K562 (cell line): ENCODE results near the gene SH3BGRL3. TPM values are rescaled to one million over a fixed set of nuclear protein-coding genes. Genes with fewer than 3 reads are reported as not detected.

Experiments used
- ATAC-seq: fragments of 200-7000 bp; cut with Tn5 transposase; 3 replicates; pipeline ENCODE4 v1.9.1; 2020; ENCODE audit warnings: moderate library complexity
- BruUV-seq: library from RNA; stranded (reverse); fragments of 400-500 nt; replicated peaks from 2 replicates; lab custom pipeline; 2021; lab: Mats Ljungman, UMichigan
- CTCF ChIA-PET: fragments of 300-600 bp; formaldehyde crosslinking; extraction: SDS; loops from one replicate; lab custom pipeline; 2021; ENCODE audit warnings: low intra/inter-chr PET ratio; lab: Yijun Ruan, JAX
- POLR2A ChIA-PET: fragments of 300-600, 350-650 bp; sonication (Branson Sonifier 250); formaldehyde crosslinking; extraction: SDS; loops from one replicate; lab custom pipeline; 2021; ENCODE audit warnings: antibody characterized with exemption, inconsistent platforms; lab: Yijun Ruan, JAX
- DNase-seq, 4 experiments: peaks; one replicate each; pipeline versions ENCODE4 v3.0.0 to v3.0.0-alpha.2; 2011 to 2018; ENCODE audit warnings: low spot score in 3 of 4, mixed read lengths in 3 of 4; ENCODE audit errors: extremely low read depth in 1 of 4
- FAIRE-seq: peaks from 2 replicates; lab custom pipeline; 2011; peaks lifted over from hg19 to GRCh38; lab: Jason Lieb, UNC
- H2AFZ ChIP-seq: 2 replicates; pipeline ENCODE4 v1.6.0; 2011; ENCODE audit warnings: low read depth, low read length, control low read depth, inconsistent platforms
- H3K27ac ChIP-seq: fragments of 200-600 bp; 3 replicates; pipeline ENCODE4 v1.8.0; 2011; ENCODE audit warnings: low read depth, mild to moderate bottlenecking, control low read depth, inconsistent platforms, low read length, moderate library complexity, mixed read lengths; ENCODE audit errors: extremely low read depth
- H3K27me3 ChIP-seq, 2 experiments: fragments of 300-600 bp in 1 of 2; 2 replicates in 1 of 2; 3 replicates in 1 of 2; pipeline versions ENCODE4 v1.6.0 to v1.8.0; 2011; ENCODE audit warnings: inconsistent platforms in 2 of 2, low read length in 2 of 2, mild to moderate bottlenecking in 1 of 2, mixed read lengths in 1 of 2, moderate library complexity in 1 of 2; ENCODE audit not compliant: control insufficient read depth in 2 of 2, insufficient read depth in 2 of 2
- H3K36me3 ChIP-seq: fragments of 300-600 bp; 3 replicates; pipeline ENCODE4 v1.8.0; 2011; ENCODE audit warnings: mild to moderate bottlenecking, low read length, inconsistent platforms; ENCODE audit not compliant: control insufficient read depth, insufficient read depth
- H3K4me1 ChIP-seq, 2 experiments: fragments of 200-600 bp in 1 of 2; replicated peaks in 1 of 2; 2 replicates in 1 of 2; 3 replicates in 1 of 2; pipeline versions ENCODE4 v1.5.1 to v1.8.0; 2011; ENCODE audit warnings: inconsistent platforms in 2 of 2, low read length in 2 of 2, mild to moderate bottlenecking in 1 of 2, mixed read lengths in 1 of 2, moderate library complexity in 1 of 2; ENCODE audit not compliant: control insufficient read depth in 2 of 2, insufficient read depth in 2 of 2
- H3K4me2 ChIP-seq: 2 replicates; pipeline ENCODE4 v1.6.1; 2011; ENCODE audit warnings: low read length, control low read depth, inconsistent platforms, mixed read lengths; ENCODE audit not compliant: insufficient read depth
- H3K4me3 ChIP-seq: fragments of 200-600 bp; sonication (generic), shearing (Covaris generic); 2 replicates; pipeline ENCODE4 v1.5.1; 2016; ENCODE audit warnings: control low read depth, inconsistent platforms
- H3K79me2 ChIP-seq: fragments of 200-600 bp; 3 replicates; pipeline ENCODE4 v1.8.0; 2011; ENCODE audit warnings: low read length, inconsistent platforms; ENCODE audit not compliant: control insufficient read depth, insufficient read depth
- H3K9ac ChIP-seq, 2 experiments: 2 replicates each; pipeline versions ENCODE4 v1.6.0 to v1.6.1; 2011; ENCODE audit warnings: low read depth in 2 of 2, low read length in 2 of 2, control low read depth in 1 of 2, inconsistent platforms in 1 of 2, mild to moderate bottlenecking in 1 of 2, mixed read lengths in 1 of 2; ENCODE audit not compliant: insufficient read depth in 1 of 2
- H3K9me1 ChIP-seq: one replicate; pipeline ENCODE4 v1.6.0; 2011; ENCODE audit warnings: inconsistent platforms, mild to moderate bottlenecking, low read length, moderate library complexity; ENCODE audit not compliant: control insufficient read depth, insufficient read depth
- H3K9me3 ChIP-seq: replicated peaks from 2 replicates; pipeline ENCODE4 v1.5.1; 2011; ENCODE audit warnings: low read depth, low read length, inconsistent platforms; ENCODE audit not compliant: control insufficient read depth, insufficient read depth
- H4K20me1 ChIP-seq: replicated peaks from 2 replicates; pipeline ENCODE4 v1.6.1; 2011; ENCODE audit warnings: low read length, inconsistent platforms, mixed read lengths; ENCODE audit not compliant: control insufficient read depth, insufficient read depth
- BRCA1 ChIP-seq, 2 experiments: fragments of 450-650 bp in 1 of 2; sonication (generic) in 1 of 2; formaldehyde crosslinking in 1 of 2; IDR thresholded peaks; 2 replicates each; pipeline versions ENCODE4 v1.5.0 to v1.6.1; 2017 to 2020; ENCODE audit warnings: mild to moderate bottlenecking in 1 of 2, missing genetic modification reagents in 1 of 2
- DIDO1 ChIP-seq: fragments of 450-650 bp; IDR thresholded peaks from 2 replicates; pipeline ENCODE4 v1.6.1; 2016; ENCODE audit warnings: low read depth, missing biosample characterization, missing genetic modification characterization
- HNRNPL ChIP-seq: fragments of 200-400 bp; formaldehyde crosslinking; IDR thresholded peaks from 2 replicates; pipeline ENCODE4 v1.6.1; 2017; ENCODE audit warnings: low read depth, mild to moderate bottlenecking, low read length
- KDM4B ChIP-seq, 2 experiments: fragments of 450-650 bp in 1 of 2; sonication (generic) in 1 of 2; IDR thresholded peaks; 2 replicates each; pipeline ENCODE4 v1.6.1; 2016 to 2017; ENCODE audit warnings: borderline replicate concordance in 2 of 2, antibody characterized with exemption in 1 of 2, low read depth in 1 of 2, mild to moderate bottlenecking in 1 of 2
- LEF1 ChIP-seq: fragments of 450-650 bp; IDR thresholded peaks from 2 replicates; pipeline ENCODE4 v1.6.1; 2016; ENCODE audit warnings: mild to moderate bottlenecking
- MEF2A ChIP-seq: IDR thresholded peaks from 2 replicates; pipeline ENCODE4 v1.6.1; 2011; ENCODE audit warnings: low read depth, mild to moderate bottlenecking, low read length, moderate library complexity; ENCODE audit not compliant: control insufficient read depth
- NR1H2 ChIP-seq: sonication (generic); formaldehyde crosslinking; IDR thresholded peaks from 2 replicates; pipeline ENCODE4 v1.4.0; 2020; ENCODE audit warnings: mild to moderate bottlenecking, missing genetic modification reagents
- NR2F6 ChIP-seq: fragments of 450-650 bp; formaldehyde crosslinking; IDR thresholded peaks from 2 replicates; pipeline ENCODE4 v1.4.0; 2020; ENCODE audit warnings: mild to moderate bottlenecking
- OTX1 ChIP-seq: fragments of 450-650 bp; formaldehyde crosslinking; IDR thresholded peaks from 2 replicates; pipeline ENCODE4 v1.4.0; 2022; ENCODE audit warnings: mild to moderate bottlenecking
- RBM17 ChIP-seq: fragments of 200-400 bp; formaldehyde crosslinking; IDR thresholded peaks from 2 replicates; pipeline ENCODE4 v1.6.1; 2017; ENCODE audit warnings: low read depth, mild to moderate bottlenecking, low read length, borderline replicate concordance
- SIRT6 ChIP-seq: IDR thresholded peaks from one replicate; pipeline ENCODE4 v1.6.1; 2012; ENCODE audit warnings: low read depth, mild to moderate bottlenecking, control low read depth, inconsistent platforms, low read length, moderate library complexity
- SUPT5H ChIP-seq: fragments of 450-650 bp; IDR thresholded peaks from 2 replicates; pipeline ENCODE4 v1.6.1; 2016
- TEAD2 ChIP-seq: fragments of 450-650 bp; IDR thresholded peaks from 2 replicates; pipeline ENCODE4 v1.6.1; 2016; ENCODE audit warnings: missing genetic modification characterization, control low read depth, missing compliant biosample characterization
- ZBED1 ChIP-seq: IDR thresholded peaks from 2 replicates; pipeline ENCODE4 v1.6.1; 2014
- ZBTB7A ChIP-seq: IDR thresholded peaks from 2 replicates; pipeline ENCODE4 v1.6.1; 2011; ENCODE audit warnings: low read depth, mild to moderate bottlenecking, low read length, moderate library complexity, borderline replicate concordance; ENCODE audit not compliant: control insufficient read depth
- ZFP1 ChIP-seq: fragments of 450-650 bp; formaldehyde crosslinking; IDR thresholded peaks from 2 replicates; pipeline ENCODE4 v1.4.0; 2020; ENCODE audit warnings: mild to moderate bottlenecking, mixed read lengths
- ZNF445 ChIP-seq: fragments of 250-450 bp; sonication (Bioruptor Pico); IDR thresholded peaks from 2 replicates; pipeline ENCODE4 v1.4.0; 2020; ENCODE audit warnings: low read depth, mild to moderate bottlenecking, moderate library complexity
- ZNF699 ChIP-seq: fragments of 250-450 bp; sonication (Bioruptor Pico); IDR thresholded peaks from 2 replicates; pipeline ENCODE4 v1.8.0; 2021; ENCODE audit warnings: mild to moderate bottlenecking, moderate library complexity; ENCODE audit not compliant: insufficient replicate concordance
- WGBS: fragments of 100-300 bp; shearing (Covaris generic); methylation state at CpG from one replicate; pipeline ENCODE4 v1.1.6; 2016; ENCODE audit warnings: low coverage, mixed read lengths; ENCODE audit not compliant: insufficient coverage; ENCODE audit errors: missing lambda C conversion rate; 5-methylcytosine and 5-hydroxymethylcytosine counted together
- in situ Hi-C: fragments of 300-500 bp; cut with MboI; formaldehyde crosslinking; loops from 4 replicates; pipeline ENCODE4 v1.15.0; 2018; ENCODE audit warnings: inconsistent platforms, mixed read lengths
- intact Hi-C: fragments of 100-400 bp; cut with micrococcal nuclease; formaldehyde crosslinking; loops from 2 replicates; pipeline ENCODE4 v1.14.2; 2022
- polyA plus RNA-seq, 8 experiments: library from polyadenylated mRNA; depleted of rRNA in 4 of 8; stranded (reverse) in 5 of 8; unstranded in 3 of 8; fragments of >200 nt; fragmentation: Nextera tagmentation in 2 of 8; fragmentation: Illumina TruSeq in 1 of 8; extraction: Ambion mirVana in 2 of 8; extraction: Trizol in 1 of 8; gene quantifications; 2 replicates each; pipeline versions ENCODE4 v1.2.1 to v1.2.3, GENCODE V29; 2011 to 2014; ENCODE audit warnings: inconsistent platforms in 1 of 8, missing spikeins in 1 of 8
- total RNA-seq, 7 experiments: library from RNA; depleted of rRNA in 6 of 7; stranded (reverse); fragments of >200 nt in 6 of 7; fragmentation: Illumina TruSeq in 2 of 7; extraction: Trizol in 2 of 7; gene quantifications; 2 replicates each; pipeline versions ENCODE4 v1.2.1 to v1.2.3, GENCODE V29; 2011 to 2021; ENCODE audit warnings: low replicate concordance in 1 of 7
- TF ChIP-seq, protein P1 (sequence below): IDR thresholded peaks from 3 replicates; pipeline ENCODE4 v1.6.1; 2011; ENCODE audit warnings: borderline replicate concordance, mild to moderate bottlenecking; ENCODE audit not compliant: insufficient read length, insufficient read depth
- TF ChIP-seq, protein P2 (sequence below): fragments of 250-450 bp; sonication (Bioruptor Pico); IDR thresholded peaks from 2 replicates; pipeline ENCODE4 v1.5.0; 2020; ENCODE audit warnings: mild to moderate bottlenecking

The SH3BGRL3 gene
- total and polyA plus RNA-seq, 9 of the 15 experiments (the other 6 are each of a cell fraction or from before 2014, with no cell fraction given) = 30.3 to 140 (median 54.2) TPM

DNA sequence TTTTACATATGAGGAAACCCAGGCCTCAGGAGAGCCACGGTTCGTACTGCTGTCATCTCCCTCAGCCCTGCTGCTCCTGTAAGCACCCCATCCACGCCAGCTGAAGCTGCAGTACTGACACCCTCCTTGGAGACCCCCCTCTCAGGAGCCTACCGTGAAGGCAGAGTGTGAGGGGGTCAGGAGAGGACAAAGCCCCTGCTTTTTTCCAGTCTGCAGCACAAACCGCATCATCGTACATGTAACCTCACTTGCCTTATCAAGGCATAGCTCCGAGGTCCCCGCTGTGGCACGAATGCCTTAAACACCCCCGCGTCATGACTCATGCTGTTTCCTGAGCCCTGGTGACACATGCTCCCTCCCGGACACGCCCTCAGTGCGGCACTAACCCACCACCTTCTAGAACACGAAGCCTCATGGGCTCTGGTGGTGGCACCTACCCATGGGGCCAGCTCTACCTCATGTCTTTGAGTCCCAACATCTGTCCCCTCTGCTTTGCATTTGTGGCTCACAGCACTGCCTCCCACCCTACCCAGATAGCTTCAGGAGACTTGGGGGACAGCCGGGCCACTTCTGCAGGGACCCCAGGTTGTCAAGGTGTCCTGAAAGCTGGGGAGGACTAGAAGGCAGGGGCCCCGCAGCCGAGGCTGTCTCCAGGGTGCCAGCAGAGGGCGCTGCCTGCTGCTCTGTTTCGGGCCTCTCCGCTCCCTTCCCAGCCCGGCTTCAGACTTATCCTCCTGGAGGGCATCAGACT, 4.9 kb downstream of the SH3BGRL3 start:
- no peaks in the 10 kb centered on the region for H3K27me3 ChIP-seq
- H4K20me1 ChIP-seq = no peaks in the 10 kb centered on the region
- H3K79me2 ChIP-seq = peaks cover 18% of the 10 kb centered on the region; the same call in 2 of the 3 replicates
- peak; percentile 91 to 99 (median 93) for DNase-seq
- ChIA-PET CTCF (interaction anchor here (0.5 to 4.2 kb wide), 7 partner anchors 9 to 295 kb away, joined by 3 to 29 read pairs (median 12); no protein-coding TSS in a partner anchor), POLR2A (interaction anchor here (0.6 to 2.1 kb wide), 18 partner anchors 9 to 1550 kb away, joined by 3 to 11 read pairs (median 4); partner anchors contain the start of gene ZNF593)
- BruUV-seq = TSS peak; percentile 35
- intact Hi-C loops = loop anchor here (1.0 to 2.0 kb wide), 2 partner anchors 37 to 106 kb away; no protein-coding TSS in a partner anchor
- FAIRE-seq = peak; percentile 98
- in situ Hi-C loops = loop anchor here (5.0 kb wide), 1 partner anchor 38 kb away; no protein-coding TSS in a partner anchor
- peak overlapping the region; percentile 86 for H3K27ac ChIP-seq
- peaks cover 84 to 99% of the 10 kb centered on the region in 2 experiments for H3K4me1 ChIP-seq
- peak overlapping the region; percentile 64 for H3K4me2 ChIP-seq
- WGBS = 11% methylated on average over 22 of the region's 22 CpGs
- no peak overlapping the region for H3K4me3 ChIP-seq
- H3K36me3 ChIP-seq = peaks cover 35% of the 10 kb centered on the region
- ATAC-seq = peak; percentile 73
- H2AFZ ChIP-seq = peak overlapping the region; percentile 63
- H3K9ac ChIP-seq = peak overlapping the region; percentile 49 to 61
- no peaks in the 10 kb centered on the region for H3K9me3 ChIP-seq
- H3K9me1 ChIP-seq = no peaks in the 10 kb centered on the region
- TF ChIP-seq, protein P1, sequence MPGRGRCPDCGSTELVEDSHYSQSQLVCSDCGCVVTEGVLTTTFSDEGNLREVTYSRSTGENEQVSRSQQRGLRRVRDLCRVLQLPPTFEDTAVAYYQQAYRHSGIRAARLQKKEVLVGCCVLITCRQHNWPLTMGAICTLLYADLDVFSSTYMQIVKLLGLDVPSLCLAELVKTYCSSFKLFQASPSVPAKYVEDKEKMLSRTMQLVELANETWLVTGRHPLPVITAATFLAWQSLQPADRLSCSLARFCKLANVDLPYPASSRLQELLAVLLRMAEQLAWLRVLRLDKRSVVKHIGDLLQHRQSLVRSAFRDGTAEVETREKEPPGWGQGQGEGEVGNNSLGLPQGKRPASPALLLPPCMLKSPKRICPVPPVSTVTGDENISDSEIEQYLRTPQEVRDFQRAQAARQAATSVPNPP = no peak
- TF ChIP-seq ZNF699 (CRISPR knock-in tag) (no peak), RBM17 (no peak), MEF2A (0 out of 2 replicates have a peak, but pooled peaks have one; percentile 48), LEF1 (peak; percentile 89), SIRT6 (no peak), HNRNPL (0 out of 2 replicates have a peak, but pooled peaks have one; percentile 35), NR1H2 (CRISPR knock-in tag) (no peak), NR2F6 (CRISPR knock-in tag) (0 out of 2 replicates have a peak, but pooled peaks have one; percentile 56), ZBTB7A (peak; percentile 92), OTX1 (CRISPR knock-in tag) (peak; percentile 39; the same call in 1 of the 2 replicates), SUPT5H (peak; percentile 42; the same call in 1 of the 2 replicates), TEAD2 (tag) (no peak), ZFP1 (CRISPR knock-in tag) (no peak), BRCA1 (IDR thresholded peaks at IDR 0.05) (no peak), BRCA1 (CRISPR knock-in tag; IDR thresholded peaks at IDR 0.05) (no peak), ZBED1 (0 out of 2 replicates have a peak, but pooled peaks have one; percentile 24), KDM4B (IDR thresholded peaks at IDR 0.05; ENCODE audit: borderline replicate concordance in 2 of 2, low read depth in 1 of 2) (no peak; a peak in 1 of 4 replicates), DIDO1 (tag) (no peak), ZNF445 (CRISPR knock-in tag) (no peak)
- TF ChIP-seq, protein P2, sequence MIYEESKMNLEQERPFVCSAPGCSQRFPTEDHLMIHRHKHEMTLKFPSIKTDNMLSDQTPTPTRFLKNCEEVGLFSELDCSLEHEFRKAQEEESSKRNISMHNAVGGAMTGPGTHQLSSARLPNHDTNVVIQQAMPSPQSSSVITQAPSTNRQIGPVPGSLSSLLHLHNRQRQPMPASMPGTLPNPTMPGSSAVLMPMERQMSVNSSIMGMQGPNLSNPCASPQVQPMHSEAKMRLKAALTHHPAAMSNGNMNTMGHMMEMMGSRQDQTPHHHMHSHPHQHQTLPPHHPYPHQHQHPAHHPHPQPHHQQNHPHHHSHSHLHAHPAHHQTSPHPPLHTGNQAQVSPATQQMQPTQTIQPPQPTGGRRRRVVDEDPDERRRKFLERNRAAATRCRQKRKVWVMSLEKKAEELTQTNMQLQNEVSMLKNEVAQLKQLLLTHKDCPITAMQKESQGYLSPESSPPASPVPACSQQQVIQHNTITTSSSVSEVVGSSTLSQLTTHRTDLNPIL (CRISPR knock-in tag) = no peak
